Measurements from ENCODE around the gene EEIG1. TPM values are rescaled to one million over a fixed set of nuclear protein-coding genes. Genes with fewer than 3 reads are reported as not detected.
A peak's percentile ranks its signal among the peaks of the same experiment; 100 is the strongest.

The EEIG1 gene
- total and polyA plus RNA-seq, 2 experiments from 2014 or later, result 11.2 to 22.4 TPM

GRCh38 chr9:127937388-127938297, 43.1 kb downstream of the EEIG1 start, which contains the start of gene DPM2:
Gene DPM2, minus strand, starts transcription at chr9:127937854. Its CDS starts 34 bp downstream, at chr9:127937820.
- H3K4me2 ChIP-seq, result peak within 1 kb of the TSS; percentile 92
- Mint-ChIP-seq H3K27ac (peak within 1 kb of the TSS; percentile 85), H3K9me3 (no peaks in the 10 kb centered on the region; the same call in 1 of the 3 replicates), H3K27me3 (ENCODE audit: insufficient read depth, low read depth, poor library complexity) (peaks cover 35% of the 10 kb centered on the region), H3K4me3 (peak within 1 kb of the TSS; percentile 89), H3K4me1 (peaks cover 40% of the 10 kb centered on the region), H3K36me3 (ENCODE audit: low read depth) (peaks cover 17% of the 10 kb centered on the region)
- H3K4me1 ChIP-seq (ENCODE audit: insufficient read depth), result peaks cover 24% of the 10 kb centered on the region
- H3K27ac ChIP-seq (ENCODE audit: low read depth), result peak within 1 kb of the TSS; percentile 90
- H3K9me2 ChIP-seq (ENCODE audit: insufficient read depth), result no peaks in the 10 kb centered on the region
- ATAC-seq, result peak; percentile 92
- peak within 1 kb of the TSS; percentile 84; the same call in 1 of the 2 replicates for H2AFZ ChIP-seq
- H4K20me1 ChIP-seq (replicated peaks; ENCODE audit: insufficient read depth), result peaks cover 8% of the 10 kb centered on the region
- 0 out of 2 replicates have a peak, but pooled peaks cover 9% of the 10 kb centered on the region for H3F3A ChIP-seq (replicated peaks; ENCODE audit: low read depth)
- DNase-seq (ENCODE audit: low spot score), result peak; percentile 96
- TF ChIP-seq REST (IDR thresholded peaks at IDR 0.05; ENCODE audit: unreplicated experiment) (no peak), CREB1 (CRISPR knock-in tag; IDR thresholded peaks at IDR 0.05; ENCODE audit: low read depth) (peak; percentile 69), EZH2 (IDR thresholded peaks at IDR 0.05; ENCODE audit: low read depth, unreplicated experiment) (no peak), STAT1 (IDR thresholded peaks at IDR 0.05; ENCODE audit: unreplicated experiment) (no peak), ETS1 (IDR thresholded peaks at IDR 0.05) (peak; percentile 95), POLR2AphosphoS5 (IDR thresholded peaks at IDR 0.05; ENCODE audit: low read depth) (peak; percentile 88)
- H3K36me3 ChIP-seq (ENCODE audit: insufficient read depth), result no peaks in the 10 kb centered on the region
- peaks cover 7% of the 10 kb centered on the region for H3K79me2 ChIP-seq (replicated peaks; ENCODE audit: insufficient read depth)
- no peaks in the 10 kb centered on the region for H3K27me3 ChIP-seq (ENCODE audit: insufficient read depth)
- H3K4me3 ChIP-seq, result peak within 1 kb of the TSS; percentile 77

- Mint-ChIP-seq H3K36me3 (ENCODE audit: low read depth) (peaks cover 11% of the 10 kb centered on the region; the same call in 2 of the 3 replicates), H3K27me3 (ENCODE audit: insufficient read depth, low read depth, poor library complexity) (peaks cover 29% of the 10 kb centered on the region), H3K4me1 (peaks cover 34% of the 10 kb centered on the region), H3K9me3 (no peaks in the 10 kb centered on the region; the same call in 1 of the 3 replicates), H3K4me3 (peak overlapping the region; percentile 89), H3K27ac (peak overlapping the region; percentile 85)
- ATAC-seq, result no peak
- H3K79me2 ChIP-seq (replicated peaks; ENCODE audit: insufficient read depth), result peaks cover 7% of the 10 kb centered on the region
- H4K20me1 ChIP-seq (replicated peaks; ENCODE audit: insufficient read depth), result peaks cover 8% of the 10 kb centered on the region
- peak overlapping the region; percentile 92 for H3K4me2 ChIP-seq
- no peaks in the 10 kb centered on the region for H3K27me3 ChIP-seq (ENCODE audit: insufficient read depth)
- DNase-seq (ENCODE audit: low spot score), result no peak
- no peak overlapping the region for H3K27ac ChIP-seq (ENCODE audit: low read depth)
- H3K9me2 ChIP-seq (ENCODE audit: insufficient read depth), result no peaks in the 10 kb centered on the region
- peak overlapping the region; percentile 77 for H3K4me3 ChIP-seq
- H3K36me3 ChIP-seq (ENCODE audit: insufficient read depth), result no peaks in the 10 kb centered on the region
- 0 out of 2 replicates have a peak overlapping the region, but pooled peaks have one; percentile 84 for H2AFZ ChIP-seq
- H3F3A ChIP-seq (replicated peaks; ENCODE audit: low read depth), result 0 out of 2 replicates have a peak, but pooled peaks cover 9% of the 10 kb centered on the region
- peaks cover 21% of the 10 kb centered on the region for H3K4me1 ChIP-seq (ENCODE audit: insufficient read depth)
- TF ChIP-seq REST (IDR thresholded peaks at IDR 0.05; ENCODE audit: unreplicated experiment) (no peak), ETS1 (IDR thresholded peaks at IDR 0.05) (no peak), JUNB (IDR thresholded peaks at IDR 0.05; ENCODE audit: unreplicated experiment) (no peak), NANOG (IDR thresholded peaks at IDR 0.05; ENCODE audit: borderline replicate concordance) (no peak), POLR2AphosphoS5 (IDR thresholded peaks at IDR 0.05; ENCODE audit: low read depth) (no peak), CREB1 (CRISPR knock-in tag; IDR thresholded peaks at IDR 0.05; ENCODE audit: low read depth) (no peak), EZH2phosphoT487 (IDR thresholded peaks at IDR 0.05; ENCODE audit: unreplicated experiment) (no peak)
- TF ChIP-seq, protein P1, sequence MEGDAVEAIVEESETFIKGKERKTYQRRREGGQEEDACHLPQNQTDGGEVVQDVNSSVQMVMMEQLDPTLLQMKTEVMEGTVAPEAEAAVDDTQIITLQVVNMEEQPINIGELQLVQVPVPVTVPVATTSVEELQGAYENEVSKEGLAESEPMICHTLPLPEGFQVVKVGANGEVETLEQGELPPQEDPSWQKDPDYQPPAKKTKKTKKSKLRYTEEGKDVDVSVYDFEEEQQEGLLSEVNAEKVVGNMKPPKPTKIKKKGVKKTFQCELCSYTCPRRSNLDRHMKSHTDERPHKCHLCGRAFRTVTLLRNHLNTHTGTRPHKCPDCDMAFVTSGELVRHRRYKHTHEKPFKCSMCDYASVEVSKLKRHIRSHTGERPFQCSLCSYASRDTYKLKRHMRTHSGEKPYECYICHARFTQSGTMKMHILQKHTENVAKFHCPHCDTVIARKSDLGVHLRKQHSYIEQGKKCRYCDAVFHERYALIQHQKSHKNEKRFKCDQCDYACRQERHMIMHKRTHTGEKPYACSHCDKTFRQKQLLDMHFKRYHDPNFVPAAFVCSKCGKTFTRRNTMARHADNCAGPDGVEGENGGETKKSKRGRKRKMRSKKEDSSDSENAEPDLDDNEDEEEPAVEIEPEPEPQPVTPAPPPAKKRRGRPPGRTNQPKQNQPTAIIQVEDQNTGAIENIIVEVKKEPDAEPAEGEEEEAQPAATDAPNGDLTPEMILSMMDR (conservative IDR thresholded peaks at IDR 0.05; ENCODE audit: low read depth in 2 of 2), result no peak
Observed at GRCh38 chr9:127937056-127937387, 43.8 kb downstream of the EEIG1 start.
